D721Med (cell line): ENCODE measurements around the gene PGLYRP4.
"Not testable (repeated sequence)": the region's sequence is repeated elsewhere in the genome, so short reads cannot be mapped to it uniquely, and the experiment has no call there.

Experiments
- DNase-seq: peaks from one replicate; pipeline ENCODE4 v3.0.0; 2011; ENCODE audit warnings: low spot score; ENCODE audit not compliant: insufficient read length
- FAIRE-seq: peaks from 2 replicates; lab custom pipeline; 2011; peaks lifted over from hg19 to GRCh38; lab: Jason Lieb, UNC
- CTCF ChIP-seq: IDR thresholded peaks from 2 replicates; pipeline ENCODE4 v1.5.1; 2012; ENCODE audit warnings: mild to moderate bottlenecking, control low read depth; ENCODE audit not compliant: insufficient read depth; ENCODE audit errors: missing control alignments

PGLYRP4 gene

DNA sequence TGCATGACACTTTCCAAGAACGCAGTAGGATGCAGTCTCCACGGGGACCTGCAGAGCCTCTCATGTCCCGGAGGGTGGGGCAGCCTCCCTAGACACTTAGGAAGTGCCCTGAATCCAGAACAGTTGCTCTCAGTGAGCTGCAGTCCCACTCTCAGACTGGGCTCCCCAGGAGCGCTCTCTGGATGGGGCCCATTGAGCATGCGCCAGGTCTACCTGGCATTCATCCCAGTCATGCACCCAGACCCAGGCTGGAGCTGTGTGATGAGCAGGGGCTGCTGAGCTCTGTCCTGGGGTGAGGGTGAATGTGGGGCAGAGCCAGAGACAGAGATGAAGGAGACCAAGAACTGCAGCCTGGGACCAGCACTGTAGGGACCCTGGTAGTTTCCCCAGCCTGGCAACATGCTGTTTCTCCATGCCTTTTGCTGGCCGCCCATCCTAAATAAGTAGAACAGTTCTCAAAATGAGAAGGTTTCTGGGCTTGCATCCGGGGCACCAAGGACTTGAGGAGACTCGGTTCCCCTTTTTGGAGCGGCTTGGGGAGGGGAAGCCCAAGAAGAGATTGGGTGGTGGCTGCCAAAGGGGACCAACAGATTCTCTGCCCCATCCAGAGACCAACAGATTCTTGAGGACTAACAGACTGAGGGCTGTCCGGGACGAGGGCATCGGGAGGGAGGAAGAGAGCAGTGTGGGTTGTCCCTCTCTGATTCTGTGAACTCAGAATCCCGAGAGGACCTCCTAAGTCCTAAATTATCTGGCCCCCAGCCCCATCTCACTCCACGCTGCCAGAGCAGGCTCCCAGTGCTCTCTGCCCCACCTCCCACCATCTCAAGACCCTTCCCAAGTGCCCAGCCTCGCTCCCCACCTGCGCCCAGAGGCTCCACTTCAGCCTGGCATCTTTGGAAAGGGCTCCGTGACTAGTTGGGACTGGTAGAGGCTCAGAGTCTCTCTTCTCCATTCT, 1.0 kb upstream of the PGLYRP4 start:
- no peak for TF ChIP-seq CTCF
- DNase-seq (no peak), FAIRE-seq (no peak)

- no peak for TF ChIP-seq CTCF
- no peak for DNase-seq
- no peak for FAIRE-seq
Measured at GRCh38 chr1:153347856-153348255, 785 bp downstream of the PGLYRP4 start.

DNA sequence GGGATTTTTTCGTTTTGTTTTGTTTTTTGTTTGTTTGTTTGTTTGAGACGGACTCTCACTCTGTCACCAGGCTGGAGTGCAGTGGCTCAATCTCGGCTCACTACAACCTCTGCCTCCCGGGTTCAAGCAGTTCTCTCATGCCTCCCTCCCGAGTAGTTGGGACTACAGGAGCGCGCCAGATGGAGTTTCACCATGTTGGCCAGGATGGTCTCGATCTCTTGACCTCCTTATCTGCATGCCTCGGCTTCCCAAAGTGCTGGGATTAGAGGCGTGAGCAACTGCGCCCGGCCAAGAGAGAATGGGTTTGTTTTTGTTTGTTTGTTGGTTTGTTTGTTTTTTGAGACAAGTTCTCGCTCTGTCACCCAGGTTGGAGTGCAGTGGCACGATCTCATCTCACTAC, 1.6 kb downstream of the PGLYRP4 start:
- DNase-seq, FAIRE-seq: not testable (repeated sequence)

GRCh38 chr1:153346077-153346723, 2.4 kb downstream of the PGLYRP4 start:
- DNase-seq (no peak), FAIRE-seq (no peak)
- TF ChIP-seq CTCF, result no peak

GRCh38 chr1:153345187-153346076, 3.2 kb downstream of the PGLYRP4 start:
- no peak for FAIRE-seq
- TF ChIP-seq CTCF, result no peak
- no peak for DNase-seq

DNA sequence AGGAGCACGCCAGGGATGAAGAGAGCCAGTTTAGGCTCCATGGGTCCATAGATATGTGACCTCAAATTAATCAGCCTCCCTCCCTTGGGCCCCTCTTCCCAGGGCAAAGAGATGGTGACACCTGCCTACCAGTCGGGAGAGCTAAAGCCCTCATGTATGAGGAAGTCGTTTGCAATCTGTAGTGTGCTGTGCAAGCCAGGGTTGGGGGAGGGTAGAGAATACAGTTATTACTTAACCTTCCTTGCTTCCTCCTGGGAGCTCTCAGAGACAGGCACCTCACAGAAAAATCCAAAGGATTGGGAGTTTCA, 4.0 kb downstream of the PGLYRP4 start:
- no peak for FAIRE-seq
- DNase-seq, result no peak
- no peak for TF ChIP-seq CTCF
